ENCODE measurements around the gene COA1.

The COA1 gene

GRCh38 chr7:43639858-43640491 lies 89.3 kb downstream of the COA1 start:
- ChIA-PET POLR2A (no interaction called here), CTCF (interaction anchor here (1.0 to 3.3 kb wide), 10 partner anchors 19 to 68 kb away, joined by 3 to 26 read pairs (median 4); partner anchors contain the start of gene STK17A)
- DNase-seq (ENCODE audit: extremely low spot score) = no peak
- no peak for TF ChIP-seq CTCF (IDR thresholded peaks at IDR 0.05; ENCODE audit: control extremely low read depth, extremely low read depth, low read depth, missing control alignments)

GRCh38 chr7:43637114-43637806 lies 92.1 kb downstream of the COA1 start:
- ChIA-PET POLR2A (no interaction called here), CTCF (interaction anchor here (0.6 to 3.1 kb wide), 5 partner anchors 11 to 242 kb away, joined by 3 to 22 read pairs (median 5); no protein-coding TSS in a partner anchor)
- TF ChIP-seq CTCF (IDR thresholded peaks at IDR 0.05; ENCODE audit: control extremely low read depth, extremely low read depth, low read depth, missing control alignments) = no peak
- no peak for DNase-seq (ENCODE audit: extremely low spot score)

GRCh38 chr7:43636093-43636492 lies 93.2 kb downstream of the COA1 start:
- CTCF ChIA-PET = no interaction called here

DNA sequence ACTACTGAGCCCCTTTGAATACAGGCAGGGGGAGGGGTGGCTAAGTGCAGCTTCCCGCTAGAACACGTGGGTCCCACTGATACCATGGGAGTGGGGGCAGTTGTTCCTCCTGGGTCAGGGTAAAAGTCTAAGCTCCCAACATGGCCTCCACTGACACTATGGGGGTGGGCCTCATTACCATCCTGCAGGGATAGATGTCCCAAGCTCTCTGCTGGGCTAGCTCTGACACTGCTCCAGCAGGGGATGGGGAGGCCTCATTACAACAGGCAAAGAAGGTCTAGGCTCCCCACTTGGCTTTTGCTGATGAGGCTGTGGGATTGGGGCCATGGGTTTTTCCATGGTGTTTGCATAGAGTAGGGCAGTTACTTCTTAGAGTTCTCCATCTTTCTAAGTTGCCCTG lies 94.9 kb downstream of the COA1 start:
- DNase-seq (ENCODE audit: extremely low spot score) = no peak
- ChIA-PET POLR2A (interaction anchor here (1.8 kb wide), 1 partner anchor 52 kb away, joined by 7 read pairs; the partner anchor contains the start of gene STK17A), CTCF (interaction anchor here (1.1 to 1.3 kb wide), 6 partner anchors 10 to 205 kb away, joined by 3 to 4 read pairs (median 4); no protein-coding TSS in a partner anchor)
- no peak for TF ChIP-seq CTCF (IDR thresholded peaks at IDR 0.05; ENCODE audit: control extremely low read depth, extremely low read depth, low read depth, missing control alignments)

More at GRCh38 chr7:43636093-43636492, 93.2 kb downstream of the COA1 start:
- no peak for DNase-seq (ENCODE audit: extremely low spot score)
- POLR2A ChIA-PET = no interaction called here
- TF ChIP-seq CTCF (IDR thresholded peaks at IDR 0.05; ENCODE audit: control extremely low read depth, extremely low read depth, low read depth, missing control alignments) = no peak

DNA sequence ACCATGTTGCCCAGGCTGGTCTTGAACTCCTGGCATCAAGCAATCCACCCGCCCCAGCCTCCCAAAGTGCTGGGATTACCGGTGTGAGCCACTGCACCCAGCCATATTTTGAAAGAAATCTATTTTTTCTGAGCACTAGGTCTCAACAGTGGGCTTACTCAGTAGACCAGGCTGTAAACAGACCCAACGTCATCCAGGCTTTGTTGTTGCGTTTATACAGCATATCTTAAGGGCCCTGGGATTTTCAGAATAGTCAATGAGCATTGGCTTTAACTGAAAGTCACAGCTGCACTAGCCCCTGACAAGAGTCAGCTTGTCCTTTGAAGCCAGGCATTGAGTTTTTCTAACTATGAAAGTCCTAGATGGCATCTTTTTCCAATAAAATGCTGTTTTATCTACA lies 96.6 kb downstream of the COA1 start:
- no peak for DNase-seq (ENCODE audit: extremely low spot score)
- ChIA-PET POLR2A (interaction anchor here (1.8 kb wide), 1 partner anchor 50 kb away, joined by 7 read pairs; the partner anchor contains the start of gene STK17A), CTCF (interaction anchor here (1.2 to 5.1 kb wide), 5 partner anchors 11 to 67 kb away, joined by 3 to 28 read pairs (median 9); partner anchors contain the start of gene STK17A)
- no peak for TF ChIP-seq CTCF (IDR thresholded peaks at IDR 0.05; ENCODE audit: control extremely low read depth, extremely low read depth, low read depth, missing control alignments)

- CTCF ChIA-PET = interaction anchor here (1.0 to 5.1 kb wide), 5 partner anchors 11 to 68 kb away, joined by 3 to 28 read pairs (median 9); partner anchors contain the start of gene STK17A
- POLR2A ChIA-PET = no interaction called here
- no peak for TF ChIP-seq CTCF (IDR thresholded peaks at IDR 0.05; ENCODE audit: control extremely low read depth, extremely low read depth, low read depth, missing control alignments)
- DNase-seq (ENCODE audit: extremely low spot score) = no peak
Measured at GRCh38 chr7:43631559-43631958, 97.8 kb downstream of the COA1 start.

Measured in GM10248 (cell line).